Stimulated activated CD4-positive, alpha-beta T cell treated with anti-CD3 and anti-CD28 coated beads, Interleukin-1b, Interleukin-23, amount 100 ng/mL, for 4 hours (primary cell): ENCODE measurements around the gene EIF3A.
"Not testable (repeated sequence)": the region's sequence is repeated elsewhere in the genome, so short reads cannot be mapped to it uniquely, and the experiment has no call there.

Experiments used
- DNase-seq, 2 donors: peaks; one replicate each; pipeline ENCODE4 v3.0.0-alpha.2; 2020; ENCODE audit warnings: low read depth in 2 of 2

The EIF3A gene

GRCh38 chr10:119051775-119052174 is 28.8 kb downstream of the EIF3A start:
- no peak for DNase-seq

GRCh38 chr10:119049777-119050176 is 30.8 kb downstream of the EIF3A start:
- no peak for DNase-seq

- no peak for DNase-seq
Measured at GRCh38 chr10:119049361-119049760, 31.3 kb downstream of the EIF3A start.

- no peak for DNase-seq
Measured at GRCh38 chr10:119045561-119045960, 35.1 kb downstream of the EIF3A start.

GRCh38 chr10:119042169-119042568 is 38.4 kb downstream of the EIF3A start:
- no peak for DNase-seq

- DNase-seq, result no peak
Measured at GRCh38 chr10:119041326-119041725, 39.3 kb downstream of the EIF3A start.

- DNase-seq, result no peak
Measured at GRCh38 chr10:119039161-119039560, 41.5 kb downstream of the EIF3A start.

GRCh38 chr10:119031496-119032059 is 49.0 kb downstream of the EIF3A start:
- DNase-seq, result no peak

GRCh38 chr10:119030421-119031250 is 50.0 kb downstream of the EIF3A start:
- peak; percentile 21 to 37 for DNase-seq

GRCh38 chr10:119029613-119030420 is 50.8 kb downstream of the EIF3A start, which contains the start of gene NANOS1:
Gene NANOS1, plus strand, starts transcription at chr10:119029714. Its CDS starts 88 bp downstream, at chr10:119029802.
- peak in 1 of 2 donors; percentile 12 for DNase-seq

GRCh38 chr10:119028900-119029612 is 51.6 kb downstream of the EIF3A start:
- peak; percentile 69 to 74 for DNase-seq

- DNase-seq, result not testable (repeated sequence)
Measured at GRCh38 chr10:119028445-119028899, 52.1 kb downstream of the EIF3A start.

- no peak for DNase-seq
Measured at GRCh38 chr10:119026301-119027110, 54.1 kb downstream of the EIF3A start.

- DNase-seq, result no peak
Measured at GRCh38 chr10:119025776-119026175, 54.8 kb downstream of the EIF3A start.

- DNase-seq, result no peak
Measured at GRCh38 chr10:119025336-119025735, 55.3 kb downstream of the EIF3A start.

- DNase-seq, result no peak
Measured at GRCh38 chr10:119024882-119025281, 55.7 kb downstream of the EIF3A start.

- DNase-seq, result no peak
Measured at GRCh38 chr10:119023553-119023868, 57.1 kb downstream of the EIF3A start.

GRCh38 chr10:119022846-119023552 is 57.6 kb downstream of the EIF3A start:
- DNase-seq, result no peak

- DNase-seq, result no peak
Measured at GRCh38 chr10:119020627-119020946, 60.0 kb downstream of the EIF3A start.

- no peak for DNase-seq
Measured at GRCh38 chr10:119007211-119007574, 73.4 kb downstream of the EIF3A start.
